ENCODE results near the gene STAG1. TPM values are rescaled to one million over a fixed set of nuclear protein-coding genes. Genes with fewer than 3 reads are reported as not detected.

Gene STAG1
- total RNA-seq, 3 donors from 2014 or later, result 46.8 to 57.1 (median 50.4) TPM

- no peak for ATAC-seq
- no peak for TF ChIP-seq CTCF (IDR thresholded peaks at IDR 0.05)
- no peaks in the 10 kb centered on the region for H3K9me3 ChIP-seq
- no peak for DNase-seq
- intact Hi-C loops (cut with DNase I, micrococcal nuclease), result no loop called here
- H3K4me1 ChIP-seq (ENCODE audit: low read depth), result no peaks in the 10 kb centered on the region
- no peak overlapping the region for H3K4me3 ChIP-seq
- H3K36me3 ChIP-seq (ENCODE audit: low read depth), result no peaks in the 10 kb centered on the region
Measured at GRCh38 chr3:136545664-136546268, 206.4 kb downstream of the STAG1 start.

GRCh38 chr3:136544532-136544931 lies 207.6 kb downstream of the STAG1 start:
- no peaks in the 10 kb centered on the region for H3K9me3 ChIP-seq
- ATAC-seq (no peak), DNase-seq (no peak)
- intact Hi-C loops (cut with DNase I, micrococcal nuclease), result no loop called here
- no peak overlapping the region for H3K4me3 ChIP-seq
- no peak for TF ChIP-seq CTCF (IDR thresholded peaks at IDR 0.05)
- no peaks in the 10 kb centered on the region for H3K36me3 ChIP-seq (ENCODE audit: low read depth)
- no peaks in the 10 kb centered on the region for H3K4me1 ChIP-seq (ENCODE audit: low read depth)

GRCh38 chr3:136543385-136543784 lies 208.8 kb downstream of the STAG1 start:
- DNase-seq (no peak), ATAC-seq (peak; percentile 17)
- TF ChIP-seq CTCF (IDR thresholded peaks at IDR 0.05), result no peak
- H3K4me3 ChIP-seq, result no peak overlapping the region
- H3K4me1 ChIP-seq (ENCODE audit: low read depth), result no peaks in the 10 kb centered on the region
- H3K36me3 ChIP-seq (ENCODE audit: low read depth), result no peaks in the 10 kb centered on the region
- intact Hi-C loops (cut with DNase I, micrococcal nuclease), result no loop called here
- no peaks in the 10 kb centered on the region for H3K9me3 ChIP-seq

- Histone ChIP-seq H3K4me1 (ENCODE audit: low read depth) (no peaks in the 10 kb centered on the region), H3K36me3 (ENCODE audit: low read depth) (no peaks in the 10 kb centered on the region), H3K9me3 (peaks cover 6% of the 10 kb centered on the region), H3K4me3 (no peak overlapping the region)
- intact Hi-C loops (cut with DNase I, micrococcal nuclease), result no loop called here
- TF ChIP-seq CTCF (IDR thresholded peaks at IDR 0.05), result no peak
- DNase-seq (no peak), ATAC-seq (no peak)
Measured at GRCh38 chr3:136535906-136536305, 216.3 kb downstream of the STAG1 start.

GRCh38 chr3:136532766-136533165 lies 219.4 kb downstream of the STAG1 start:
- ATAC-seq (no peak), DNase-seq (no peak)
- no peak for TF ChIP-seq CTCF (IDR thresholded peaks at IDR 0.05)
- Histone ChIP-seq H3K9me3 (peaks cover 6% of the 10 kb centered on the region), H3K4me3 (no peak overlapping the region), H3K36me3 (ENCODE audit: low read depth) (no peaks in the 10 kb centered on the region), H3K4me1 (ENCODE audit: low read depth) (no peaks in the 10 kb centered on the region)
- intact Hi-C loops (cut with DNase I, micrococcal nuclease), result no loop called here

- ATAC-seq (no peak), DNase-seq (no peak)
- Histone ChIP-seq H3K4me1 (ENCODE audit: low read depth) (no peaks in the 10 kb centered on the region), H3K36me3 (ENCODE audit: low read depth) (no peaks in the 10 kb centered on the region), H3K9me3 (no peaks in the 10 kb centered on the region), H3K4me3 (no peak overlapping the region)
- no peak for TF ChIP-seq CTCF (IDR thresholded peaks at IDR 0.05)
- intact Hi-C loops (cut with DNase I, micrococcal nuclease), result no loop called here
Measured at GRCh38 chr3:136518102-136518501, 234.1 kb downstream of the STAG1 start.
